Stromal cell of bone marrow (primary cell): ENCODE data around the gene ADPRH.

Source experiments
- DNase-seq: peaks from one replicate; pipeline ENCODE4 v3.0.0-alpha.2; 2012; ENCODE audit warnings: low read depth

The ADPRH gene

GRCh38 chr3:119598410-119599098 is 19.3 kb downstream of the ADPRH start:
- no peak for DNase-seq

GRCh38 chr3:119599558-119600174 is 20.4 kb downstream of the ADPRH start:
- DNase-seq: no peak

GRCh38 chr3:119600732-119601131 is 21.4 kb downstream of the ADPRH start:
- no peak for DNase-seq

- no peak for DNase-seq
Measured at GRCh38 chr3:119601154-119601553, 21.9 kb downstream of the ADPRH start.

GRCh38 chr3:119602676-119603075 is 23.4 kb downstream of the ADPRH start:
- DNase-seq: no peak

GRCh38 chr3:119604878-119605277 is 25.6 kb downstream of the ADPRH start:
- DNase-seq: no peak

GRCh38 chr3:119608405-119609000 is 29.2 kb downstream of the ADPRH start:
- no peak for DNase-seq

GRCh38 chr3:119609301-119609700 is 30.0 kb downstream of the ADPRH start:
- DNase-seq: no peak

- DNase-seq: no peak
Measured at GRCh38 chr3:119611664-119612063, 32.4 kb downstream of the ADPRH start.

GRCh38 chr3:119613201-119613600 is 33.9 kb downstream of the ADPRH start:
- no peak for DNase-seq

- no peak for DNase-seq
Measured at GRCh38 chr3:119613872-119614271, 34.6 kb downstream of the ADPRH start.

GRCh38 chr3:119616056-119616455 is 36.8 kb downstream of the ADPRH start:
- no peak for DNase-seq

- no peak for DNase-seq
Measured at GRCh38 chr3:119619094-119619493, 39.8 kb downstream of the ADPRH start.

GRCh38 chr3:119620899-119621298 is 41.6 kb downstream of the ADPRH start:
- no peak for DNase-seq

GRCh38 chr3:119624002-119624720 is 44.9 kb downstream of the ADPRH start:
- DNase-seq: no peak

GRCh38 chr3:119625451-119626153 is 46.3 kb downstream of the ADPRH start:
- no peak for DNase-seq

- DNase-seq: no peak
Measured at GRCh38 chr3:119626196-119626595, 46.9 kb downstream of the ADPRH start.

GRCh38 chr3:119627461-119627860 is 48.2 kb downstream of the ADPRH start:
- no peak for DNase-seq

- no peak for DNase-seq
Measured at GRCh38 chr3:119628390-119628789, 49.1 kb downstream of the ADPRH start.

- DNase-seq: no peak
Measured at GRCh38 chr3:119628816-119629445, 49.6 kb downstream of the ADPRH start.

GRCh38 chr3:119630128-119630879 is 51.0 kb downstream of the ADPRH start:
- peak; percentile 77 for DNase-seq
